ENCODE data around the gene CYP27B1. TPM values are rescaled to one million over a fixed set of nuclear protein-coding genes. Genes with fewer than 3 reads are reported as not detected.

Gene CYP27B1
- total RNA-seq, 1 donor from 2014 or later, result 1.8 TPM

Small RNAs within 50 kb of the gene (microRNA-seq; reads per million reads assigned to microRNA genes)
- gene MIR6759 (ENCODE audit: borderline number of aligned reads), result not detected

Other genes starting within 250 kb of the CYP27B1 start
- 32.2 TPM for gene DDIT3, start 246.6 kb downstream of the CYP27B1 start, total RNA-seq
- 66.0 TPM for gene MBD6, start 244.3 kb downstream of the CYP27B1 start, total RNA-seq
- 106 TPM for gene DCTN2, start 219.9 kb downstream of the CYP27B1 start, total RNA-seq
- not detected for gene KIF5A, start 217.0 kb downstream of the CYP27B1 start, total RNA-seq
- gene PIP4K2C, start 175.9 kb downstream of the CYP27B1 start, total RNA-seq, result 14.3 TPM
- 7.2 TPM for gene DTX3, start 162.3 kb downstream of the CYP27B1 start, total RNA-seq
- gene ARHGEF25, start 155.6 kb downstream of the CYP27B1 start, total RNA-seq, result 12.8 TPM
- 2.7 TPM for gene B4GALNT1, start 133.9 kb downstream of the CYP27B1 start, total RNA-seq
- 251 TPM for gene OS9, start 72.9 kb downstream of the CYP27B1 start, total RNA-seq
- 2.1 TPM for gene AGAP2, start 28.3 kb downstream of the CYP27B1 start, total RNA-seq
- 35.0 TPM for gene TSPAN31, start 22.0 kb downstream of the CYP27B1 start, total RNA-seq
- 87.0 TPM for gene CDK4, start 14.8 kb downstream of the CYP27B1 start, total RNA-seq
- 11.3 TPM for gene MARCHF9, start 12.0 kb downstream of the CYP27B1 start, total RNA-seq
- 32.8 TPM for gene METTL1, start 5.0 kb upstream of the CYP27B1 start, total RNA-seq
- 7.2 TPM for gene EEF1AKMT3, start 5.5 kb upstream of the CYP27B1 start, total RNA-seq
- 32.7 TPM for gene TSFM, start 15.7 kb upstream of the CYP27B1 start, total RNA-seq
- gene AVIL, start 51.7 kb upstream of the CYP27B1 start, total RNA-seq, result 5.7 TPM
- gene CTDSP2, start 79.7 kb upstream of the CYP27B1 start, total RNA-seq, result 156 TPM
- gene ATP23, start 174.5 kb upstream of the CYP27B1 start, total RNA-seq, result 9.5 TPM

All from mesenteric fat pad (tissue), 1 donor.